Measurements from ENCODE around the gene KCTD19.

The KCTD19 gene

GRCh38 chr16:67342616-67343015 is 16.1 kb upstream of the KCTD19 start:
- TF ChIP-seq CTCF (IDR thresholded peaks at IDR 0.05; ENCODE audit: control insufficient read depth, extremely low read depth, insufficient read depth), result no peak

DNA sequence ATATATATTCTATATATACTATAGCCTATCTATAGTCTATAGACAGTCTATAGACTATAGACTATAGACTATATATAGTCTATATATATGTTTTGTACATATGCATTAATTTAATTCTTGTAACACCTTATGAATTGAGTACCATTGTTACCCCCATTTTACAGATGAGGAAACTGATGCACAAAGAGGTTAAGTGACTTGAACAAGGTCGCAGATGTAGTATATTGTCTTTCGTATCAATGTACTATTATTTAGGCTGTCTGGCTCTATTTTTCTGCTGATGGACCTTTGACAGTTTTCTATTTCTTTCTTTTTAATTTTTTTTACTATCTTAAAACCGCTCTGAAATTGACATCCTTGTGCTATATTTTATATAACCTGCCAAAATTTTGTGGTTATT is 14.7 kb upstream of the KCTD19 start:
- no peak for TF ChIP-seq CTCF (IDR thresholded peaks at IDR 0.05; ENCODE audit: control insufficient read depth, extremely low read depth, insufficient read depth)
- no peak for DNase-seq (ENCODE audit: low read depth)
- H3K4me3 ChIP-seq (ENCODE audit: low read depth, low read length), result no peak overlapping the region

More at GRCh38 chr16:67342616-67343015, 16.1 kb upstream of the KCTD19 start:
- no peak for DNase-seq (ENCODE audit: low read depth)
- no peak overlapping the region for H3K4me3 ChIP-seq (ENCODE audit: low read depth, low read length)

GRCh38 chr16:67339453-67339852 is 12.9 kb upstream of the KCTD19 start:
- no peak overlapping the region for H3K4me3 ChIP-seq (ENCODE audit: low read depth, low read length)
- DNase-seq (ENCODE audit: low read depth), result no peak
- TF ChIP-seq CTCF (IDR thresholded peaks at IDR 0.05; ENCODE audit: control insufficient read depth, extremely low read depth, insufficient read depth), result no peak

DNA sequence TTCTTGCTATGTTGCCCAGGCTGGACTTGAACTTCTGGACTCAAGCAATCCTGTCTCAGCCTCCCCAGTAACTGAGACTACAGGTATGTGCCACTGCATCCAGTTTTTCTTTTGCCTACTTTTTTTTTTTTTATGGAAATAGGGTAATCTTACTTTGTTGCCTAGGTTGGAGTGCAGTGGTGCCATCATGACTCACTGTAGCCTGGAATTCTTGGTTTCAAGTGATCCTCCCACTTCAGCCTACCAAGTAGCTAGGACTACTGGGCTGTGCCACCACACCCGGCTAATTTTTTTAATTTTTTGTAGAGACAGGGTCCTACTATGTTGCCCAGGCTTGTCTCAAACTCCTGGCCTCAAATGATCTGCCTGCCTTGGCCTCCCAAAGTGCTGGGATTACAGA is 10.1 kb upstream of the KCTD19 start:
- no peak overlapping the region for H3K4me3 ChIP-seq (ENCODE audit: low read depth, low read length)
- DNase-seq (ENCODE audit: low read depth), result no peak
- TF ChIP-seq CTCF (IDR thresholded peaks at IDR 0.05; ENCODE audit: control insufficient read depth, extremely low read depth, insufficient read depth), result no peak

- TF ChIP-seq CTCF (IDR thresholded peaks at IDR 0.05; ENCODE audit: control insufficient read depth, extremely low read depth, insufficient read depth), result no peak
- DNase-seq (ENCODE audit: low read depth), result peak; percentile 83
- H3K4me3 ChIP-seq (ENCODE audit: low read depth, low read length), result no peak overlapping the region
These were observed 9.6 kb upstream of the KCTD19 start for GRCh38 chr16:67336116-67336515.

DNA sequence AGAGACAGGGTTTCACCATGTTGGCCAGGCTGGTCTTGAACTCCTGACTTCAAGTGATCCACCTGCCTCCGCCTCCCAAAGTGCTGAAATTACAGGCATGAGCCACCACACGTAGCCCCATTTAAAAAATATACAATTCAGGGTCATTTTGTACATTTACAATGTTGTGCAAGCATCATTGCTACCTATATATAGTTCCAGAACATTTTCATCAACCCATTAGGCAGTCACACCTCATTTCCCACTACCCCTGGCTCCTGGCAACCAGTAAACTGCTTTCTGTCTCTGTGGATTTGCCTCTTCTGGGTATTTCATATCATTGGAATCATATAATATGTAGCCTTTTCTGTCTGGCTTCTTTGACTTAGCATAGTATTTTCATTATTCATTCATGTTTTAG is 6.8 kb upstream of the KCTD19 start:
- TF ChIP-seq CTCF (IDR thresholded peaks at IDR 0.05; ENCODE audit: control insufficient read depth, extremely low read depth, insufficient read depth), result no peak
- DNase-seq (ENCODE audit: low read depth), result no peak
- no peak overlapping the region for H3K4me3 ChIP-seq (ENCODE audit: low read depth, low read length)

- no peak for TF ChIP-seq CTCF (IDR thresholded peaks at IDR 0.05; ENCODE audit: control insufficient read depth, extremely low read depth, insufficient read depth)
- no peak overlapping the region for H3K4me3 ChIP-seq (ENCODE audit: low read depth, low read length)
- no peak for DNase-seq (ENCODE audit: low read depth)
These were observed 3.4 kb upstream of the KCTD19 start for GRCh38 chr16:67329901-67330300.
